HEK293 (cell line): ENCODE measurements around the gene OR5K4.

Experiments
- CTCF ChIA-PET: fragments of 350-600 bp; formaldehyde crosslinking; extraction: SDS; loops from one replicate; lab custom pipeline; 2021; ENCODE audit warnings: antibody characterized with exemption; lab: Yijun Ruan, JAX
- POLR2A ChIA-PET: fragments of 300-600 bp; formaldehyde crosslinking; extraction: SDS; loops from one replicate; lab custom pipeline; 2020; ENCODE audit warnings: antibody characterized with exemption, inconsistent platforms; lab: Yijun Ruan, JAX
- H3K27ac ChIP-seq: fragments of 200-500 bp; sonication (Bioruptor generic); 2 replicates; pipeline ENCODE4 v1.5.1; 2014; ENCODE audit warnings: low read depth, low read length, control low read depth, inconsistent platforms; ENCODE audit errors: extremely low read depth
- H3K36me3 ChIP-seq, 2 experiments: fragments of 200-500 bp in 1 of 2; sonication (Bioruptor generic) in 1 of 2; 1 replicate in 1 of 2; 2 replicates in 1 of 2; pipeline ENCODE4 v1.5.1; 2014 to 2017; ENCODE audit warnings: inconsistent platforms in 2 of 2, low read length in 2 of 2; ENCODE audit not compliant: control insufficient read depth in 2 of 2, insufficient read depth in 1 of 2
- H3K4me1 ChIP-seq: fragments of 200-500 bp; sonication (Bioruptor generic); 2 replicates; pipeline ENCODE4 v1.5.1; 2014; ENCODE audit warnings: mild to moderate bottlenecking, low read length, inconsistent platforms; ENCODE audit not compliant: control insufficient read depth, insufficient read depth
- H3K4me3 ChIP-seq: 2 replicates; pipeline ENCODE4 v1.5.1; 2011; ENCODE audit warnings: low read depth, mild to moderate bottlenecking, control low read depth, low read length, moderate library complexity
- H3K9me3 ChIP-seq: fragments of 200-500 bp; sonication (Bioruptor generic); 2 replicates; pipeline ENCODE4 v1.5.1; 2014; ENCODE audit warnings: low read depth, low read length, inconsistent platforms; ENCODE audit not compliant: control insufficient read depth, insufficient read depth
- INSM2 ChIP-seq: fragments of 450-650 bp; formaldehyde crosslinking; IDR thresholded peaks from 2 replicates; pipeline ENCODE4 v1.5.1; 2016; ENCODE audit warnings: missing biosample characterization, missing genetic modification characterization
- MYNN ChIP-seq: fragments of 450-650 bp; formaldehyde crosslinking; IDR thresholded peaks from 2 replicates; pipeline ENCODE4 v1.5.1; 2016; ENCODE audit warnings: missing biosample characterization, missing genetic modification characterization, borderline replicate concordance
- PBX3 ChIP-seq: sonication (generic); formaldehyde crosslinking; IDR thresholded peaks from 2 replicates; pipeline ENCODE4 v1.8.1; 2022; ENCODE audit warnings: mild to moderate bottlenecking, moderate library complexity, missing genetic modification reagents
- PRDM1 ChIP-seq: fragments of 450-650 bp; formaldehyde crosslinking; IDR thresholded peaks from 2 replicates; pipeline ENCODE4; 2016; ENCODE audit warnings: missing biosample characterization, missing genetic modification characterization
- SETDB1 ChIP-seq: IDR thresholded peaks from one replicate; pipeline ENCODE4 v1.6.1; 2017; ENCODE audit warnings: mild to moderate bottlenecking, low read length, moderate library complexity, mixed read lengths; ENCODE audit not compliant: insufficient read length
- YY1 ChIP-seq: fragments of 450-650 bp; formaldehyde crosslinking; IDR thresholded peaks from 2 replicates; pipeline ENCODE4 v1.5.1; 2018; ENCODE audit warnings: missing biosample characterization, missing genetic modification characterization
- ZBTB26 ChIP-seq: fragments of 450-650 bp; formaldehyde crosslinking; optimal IDR thresholded peaks from 2 replicates; pipeline ENCODE3; 2016; ENCODE audit warnings: missing biosample characterization, mild to moderate bottlenecking, missing genetic modification characterization
- ZBTB44 ChIP-seq: fragments of 450-650 bp; IDR thresholded peaks from 2 replicates; pipeline ENCODE4 v1.5.1; 2018; ENCODE audit warnings: missing biosample characterization, mild to moderate bottlenecking, missing genetic modification characterization
- ZFHX2 ChIP-seq: fragments of 450-650 bp; formaldehyde crosslinking; conservative IDR thresholded peaks from 2 replicates; pipeline ENCODE4 v1.5.1; 2016; ENCODE audit warnings: missing biosample characterization, missing genetic modification characterization
- ZFP3 ChIP-seq: fragments of 450-650 bp; formaldehyde crosslinking; IDR thresholded peaks from 2 replicates; pipeline ENCODE4 v1.5.1; 2016; ENCODE audit warnings: low read depth, missing biosample characterization, missing genetic modification characterization
- ZNF133 ChIP-seq: fragments of 450-650 bp; formaldehyde crosslinking; IDR thresholded peaks from 2 replicates; pipeline ENCODE4 v1.5.1; 2016; ENCODE audit warnings: missing biosample characterization, missing genetic modification characterization
- ZNF302 ChIP-seq: fragments of 450-650 bp; formaldehyde crosslinking; IDR thresholded peaks from 2 replicates; pipeline ENCODE4 v1.5.1; 2016; ENCODE audit warnings: missing biosample characterization, missing genetic modification characterization, low read depth
- ZNF335 ChIP-seq: fragments of 450-650 bp; formaldehyde crosslinking; conservative IDR thresholded peaks from 2 replicates; pipeline ENCODE4 v1.5.1; 2016; ENCODE audit warnings: missing biosample characterization, missing genetic modification characterization
- ZNF366 ChIP-seq: fragments of 450-650 bp; formaldehyde crosslinking; conservative IDR thresholded peaks from 2 replicates; pipeline ENCODE4 v1.5.1; 2016; ENCODE audit warnings: missing biosample characterization, missing genetic modification characterization
- ZNF416 ChIP-seq: fragments of 450-650 bp; formaldehyde crosslinking; IDR thresholded peaks from 2 replicates; pipeline ENCODE4 v1.5.1; 2016; ENCODE audit warnings: missing biosample characterization, missing genetic modification characterization
- ZNF423 ChIP-seq: fragments of 450-650 bp; formaldehyde crosslinking; IDR thresholded peaks from 2 replicates; pipeline ENCODE4 v1.5.1; 2016; ENCODE audit warnings: missing biosample characterization, missing genetic modification characterization
- ZNF426 ChIP-seq: fragments of 450-650 bp; formaldehyde crosslinking; IDR thresholded peaks from 2 replicates; pipeline ENCODE4 v1.5.1; 2017; ENCODE audit warnings: missing biosample characterization, missing genetic modification characterization, mild to moderate bottlenecking, inconsistent platforms, moderate library complexity
- ZNF473 ChIP-seq: fragments of 450-650 bp; formaldehyde crosslinking; IDR thresholded peaks from 2 replicates; pipeline ENCODE4 v1.5.1; 2017; ENCODE audit warnings: missing biosample characterization, missing genetic modification characterization
- ZNF645 ChIP-seq: fragments of 450-650 bp; formaldehyde crosslinking; IDR thresholded peaks from 2 replicates; pipeline ENCODE4; 2016; ENCODE audit warnings: missing biosample characterization, missing genetic modification characterization
- ZNF660 ChIP-seq: fragments of 450-650 bp; IDR thresholded peaks from 2 replicates; pipeline ENCODE4 v1.5.1; 2018; ENCODE audit warnings: missing biosample characterization, mild to moderate bottlenecking, missing genetic modification characterization
- ZSCAN16 ChIP-seq: fragments of 450-650 bp; formaldehyde crosslinking; IDR thresholded peaks from 2 replicates; pipeline ENCODE4 v1.5.1; 2016; ENCODE audit warnings: missing biosample characterization, missing genetic modification characterization
- ZSCAN4 ChIP-seq: fragments of 450-650 bp; formaldehyde crosslinking; IDR thresholded peaks from 2 replicates; pipeline ENCODE4 v1.5.1; 2017; ENCODE audit warnings: missing biosample characterization, missing genetic modification characterization

OR5K4 gene

GRCh38 chr3:98367464-98368246 lies 14.0 kb downstream of the OR5K4 start (continued):
- no peak for TF ChIP-seq ZSCAN4 (tag by site-specific recombination)
- TF ChIP-seq ZNF302 (tag by site-specific recombination), result no peak
- TF ChIP-seq ZNF335 (tag by site-specific recombination), result no peak
- no peak for TF ChIP-seq ZNF133
- TF ChIP-seq, all 188 proteins: peak for 0

GRCh38 chr3:98371186-98371585 lies 17.5 kb downstream of the OR5K4 start:
- Histone ChIP-seq H3K9me3 (no peaks in the 10 kb centered on the region), H3K27ac (no peak overlapping the region), H3K4me3 (no peak overlapping the region), H3K4me1 (no peaks in the 10 kb centered on the region), H3K36me3 (no peaks in the 10 kb centered on the region)
- ChIA-PET POLR2A (no interaction called here), CTCF (no interaction called here)
- TF ChIP-seq YY1 (tag by site-specific recombination), result no peak
- no peak for TF ChIP-seq ZNF660 (tag by site-specific recombination)
- no peak for TF ChIP-seq ZFP3 (tag by site-specific recombination)
- TF ChIP-seq, all 188 proteins: peak for 0

- H3K4me3 ChIP-seq, result no peak overlapping the region
- H3K27ac ChIP-seq, result no peak overlapping the region
- no peaks in the 10 kb centered on the region for H3K4me1 ChIP-seq
- ChIA-PET CTCF (no interaction called here), POLR2A (no interaction called here)
- peak; percentile 80 for TF ChIP-seq PRDM1
- TF ChIP-seq INSM2 (tag by site-specific recombination), result no peak
- no peak for TF ChIP-seq ZBTB26 (tag by site-specific recombination)
- TF ChIP-seq ZNF366 (tag by site-specific recombination), result peak; percentile 48
- TF ChIP-seq, all 188 proteins: peak for 2
- Histone ChIP-seq H3K9me3 (no peaks in the 10 kb centered on the region), H3K36me3 (no peaks in the 10 kb centered on the region)
Measured at GRCh38 chr3:98371853-98372252, 18.2 kb downstream of the OR5K4 start.

GRCh38 chr3:98372445-98372844 lies 18.8 kb downstream of the OR5K4 start:
- ChIA-PET CTCF (no interaction called here), POLR2A (no interaction called here)
- H3K9me3 ChIP-seq, result no peaks in the 10 kb centered on the region
- H3K4me1 ChIP-seq, result no peaks in the 10 kb centered on the region
- no peak overlapping the region for H3K4me3 ChIP-seq
- no peak overlapping the region for H3K27ac ChIP-seq
- H3K36me3 ChIP-seq, result no peaks in the 10 kb centered on the region
- TF ChIP-seq ZBTB44 (tag by site-specific recombination), result no peak
- no peak for TF ChIP-seq ZNF473 (tag by site-specific recombination)
- TF ChIP-seq ZNF416, result no peak
- no peak for TF ChIP-seq SETDB1
- no peak for TF ChIP-seq ZNF423 (tag by site-specific recombination)
- TF ChIP-seq PBX3 (CRISPR knock-in tag), result no peak
- TF ChIP-seq YY1 (tag by site-specific recombination), result no peak
- TF ChIP-seq ZNF426 (tag by site-specific recombination), result no peak
- TF ChIP-seq ZFHX2 (tag by site-specific recombination), result no peak
- no peak for TF ChIP-seq ZSCAN16
- no peak for TF ChIP-seq ZNF645 (tag by site-specific recombination)
- no peak for TF ChIP-seq MYNN (tag by site-specific recombination)
